ENCODE measurements around the gene PALLD.

Gene PALLD

DNA sequence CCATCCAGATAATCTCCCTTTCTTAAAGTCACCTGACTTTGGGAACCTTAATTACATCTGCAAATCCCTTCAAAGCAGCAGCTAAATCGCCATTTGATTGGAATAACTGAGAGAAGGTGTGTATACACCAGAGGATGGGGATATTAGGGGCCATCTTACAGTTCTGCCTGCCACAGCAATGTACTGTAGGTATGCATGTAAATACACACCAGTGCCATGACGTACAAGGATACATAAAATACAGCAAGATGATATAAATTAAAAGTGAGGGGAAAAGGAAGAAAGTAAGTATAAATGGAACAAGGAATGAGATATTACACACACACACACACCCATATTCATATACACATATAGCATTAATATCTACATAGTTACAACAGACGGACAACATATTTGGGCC is 432.0 kb downstream of the PALLD start:
- H3K27me3 ChIP-seq (ENCODE audit: control insufficient read depth in 3 of 3, insufficient read depth in 3 of 3, low read depth in 1 of 3, low read length in 3 of 3), result no peaks in the 10 kb centered on the region
- H3K4me3 ChIP-seq (ENCODE audit: low read length in 2 of 2), result no peak overlapping the region
- no peak overlapping the region for H3K18ac ChIP-seq (ENCODE audit: low read length)
- peaks cover 3% of the 10 kb centered on the region for H3K79me1 ChIP-seq (ENCODE audit: low read depth, low read length)
- peaks cover 37 to 73% of the 10 kb centered on the region in 2 donors for H3K36me3 ChIP-seq (replicated peaks in 1 of 2; ENCODE audit: control insufficient read depth in 2 of 2, insufficient read depth in 2 of 2, low read length in 2 of 2)
- no peak overlapping the region for H3K27ac ChIP-seq (replicated peaks; ENCODE audit: low read length)
- H2BK12ac ChIP-seq (ENCODE audit: low read length), result no peak overlapping the region
- no peak overlapping the region for H3K4me2 ChIP-seq (ENCODE audit: insufficient read depth, low read length, poor library complexity, severe bottlenecking)
- no peak overlapping the region for H3K4ac ChIP-seq (ENCODE audit: low read length)
- H4K91ac ChIP-seq (ENCODE audit: low read depth, low read length, poor library complexity), result no peak overlapping the region
- no peak overlapping the region for H2AK5ac ChIP-seq (ENCODE audit: low read depth, low read length)
- H2BK5ac ChIP-seq (ENCODE audit: low read length), result no peak overlapping the region
- no peak overlapping the region for H3K14ac ChIP-seq (ENCODE audit: low read length)
- no peak overlapping the region for H4K8ac ChIP-seq (ENCODE audit: low read depth, low read length)
- no peak for DNase-seq (ENCODE audit: low spot score)
- no peak overlapping the region for H2BK120ac ChIP-seq (ENCODE audit: low read depth, low read length)
- no peak overlapping the region for H2BK15ac ChIP-seq (ENCODE audit: low read length)
- no peak overlapping the region for H2AFZ ChIP-seq (ENCODE audit: low read length)
- WGBS, 2 donors (ENCODE audit: extremely low coverage in 2 of 2, insufficient read length in 2 of 2, insufficient replicate concordance in 1 of 2), result no CpG with 5 or more reads among the region's 3 CpGs
- no peak overlapping the region for H3K9ac ChIP-seq (ENCODE audit: low read depth, low read length, poor library complexity)
- peaks cover 10 to 30% of the 10 kb centered on the region in 2 donors for H3K9me3 ChIP-seq (replicated peaks in 1 of 2; ENCODE audit: control insufficient read depth in 2 of 2, insufficient read depth in 1 of 2, low read depth in 1 of 2, low read length in 2 of 2)
- no peaks in the 10 kb centered on the region for H3K4me1 ChIP-seq (ENCODE audit: control insufficient read depth in 2 of 2, insufficient read depth in 1 of 2, low read depth in 1 of 2, low read length in 2 of 2)
- no peak overlapping the region for H3K23ac ChIP-seq (ENCODE audit: low read depth, low read length, poor library complexity)

DNA sequence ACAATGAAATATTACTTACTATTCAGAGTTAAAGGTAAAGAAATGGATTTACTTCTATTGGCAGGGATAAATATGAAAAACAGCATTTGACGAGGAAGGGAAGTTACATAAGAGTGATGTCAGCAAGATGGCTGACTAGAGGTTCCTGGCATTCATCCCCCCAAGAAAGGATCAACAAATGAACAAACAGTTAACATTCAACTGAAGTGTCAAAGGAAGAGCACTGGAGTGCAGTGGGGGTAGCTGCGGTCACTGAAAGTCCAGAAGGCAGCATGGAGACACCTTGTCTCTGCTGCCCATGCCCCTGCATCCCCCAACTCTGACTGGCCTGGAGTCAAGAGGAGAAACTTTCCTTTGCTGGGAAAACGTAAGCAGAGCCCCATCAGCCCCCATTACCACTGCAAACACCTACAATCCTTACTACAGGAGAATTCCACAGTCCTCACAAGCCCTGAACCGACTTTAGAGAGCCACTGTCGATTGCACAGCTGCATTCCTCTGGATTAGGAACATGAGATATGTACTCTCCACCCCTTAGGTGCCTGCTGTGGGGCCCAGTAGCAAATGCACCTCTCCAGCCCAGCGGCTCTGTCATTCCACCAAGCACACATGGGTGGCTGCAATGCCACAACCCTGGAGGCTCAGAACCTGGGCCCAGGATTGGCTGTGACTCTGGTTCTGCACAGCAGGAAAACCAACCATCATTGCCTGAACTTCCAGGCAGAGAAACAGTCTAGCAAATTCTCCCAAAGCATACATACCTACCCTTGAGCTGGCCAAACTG is 433.8 kb downstream of the PALLD start:
- H3K4me2 ChIP-seq (ENCODE audit: insufficient read depth, low read length, poor library complexity, severe bottlenecking), result no peak overlapping the region
- no peak overlapping the region for H2AFZ ChIP-seq (ENCODE audit: low read length)
- peak overlapping the region; percentile 40 for H3K14ac ChIP-seq (ENCODE audit: low read length)

DNA sequence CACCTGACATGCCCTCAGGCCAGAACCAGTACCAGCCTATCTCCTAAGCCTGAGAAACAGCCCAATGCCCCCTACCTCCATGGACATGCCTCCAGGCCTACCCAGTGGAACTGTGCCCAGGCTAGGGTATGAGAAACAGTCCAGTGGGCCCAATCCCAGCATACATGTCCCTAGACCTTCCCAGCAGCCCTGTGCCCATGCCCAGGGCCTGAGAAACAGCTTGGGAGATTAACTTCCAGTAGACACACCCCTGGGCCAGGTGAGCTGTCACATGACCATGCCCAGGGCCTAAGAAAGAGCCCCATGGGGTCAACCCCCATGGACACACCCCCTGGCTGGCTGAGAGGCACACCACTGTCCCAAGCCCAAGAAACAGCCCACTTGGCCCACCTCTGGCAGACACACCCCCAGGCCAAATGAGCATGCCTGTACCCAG is 434.4 kb downstream of the PALLD start:
- no peak overlapping the region for H2BK15ac ChIP-seq (ENCODE audit: low read length)

More for the DNA sequence above, 433.8 kb downstream of the PALLD start:
- H2AK5ac ChIP-seq (ENCODE audit: low read depth, low read length), result no peak overlapping the region
- no peaks in the 10 kb centered on the region for H3K4me1 ChIP-seq (ENCODE audit: control insufficient read depth in 2 of 2, insufficient read depth in 1 of 2, low read depth in 1 of 2, low read length in 2 of 2)
- H3K79me1 ChIP-seq (ENCODE audit: low read depth, low read length), result peaks cover 3% of the 10 kb centered on the region
- H3K9ac ChIP-seq (ENCODE audit: low read depth, low read length, poor library complexity), result no peak overlapping the region
- H4K91ac ChIP-seq (ENCODE audit: low read depth, low read length, poor library complexity), result no peak overlapping the region
- peaks cover 13 to 36% of the 10 kb centered on the region in 2 donors for H3K9me3 ChIP-seq (replicated peaks in 1 of 2; ENCODE audit: control insufficient read depth in 2 of 2, insufficient read depth in 1 of 2, low read depth in 1 of 2, low read length in 2 of 2)
- peak overlapping the region; percentile 7 for H3K27ac ChIP-seq (replicated peaks; ENCODE audit: low read length)
- DNase-seq (ENCODE audit: low spot score), result no peak
- H2BK12ac ChIP-seq (ENCODE audit: low read length), result no peak overlapping the region
- H3K23ac ChIP-seq (ENCODE audit: low read depth, low read length, poor library complexity), result no peak overlapping the region
- H3K36me3 ChIP-seq (replicated peaks in 1 of 2; ENCODE audit: control insufficient read depth in 2 of 2, insufficient read depth in 2 of 2, low read length in 2 of 2), result peaks cover 30 to 56% of the 10 kb centered on the region in 2 donors
- no peak overlapping the region for H2BK15ac ChIP-seq (ENCODE audit: low read length)
- peak overlapping the region; percentile 66 for H3K18ac ChIP-seq (ENCODE audit: low read length)
- no peak overlapping the region for H4K8ac ChIP-seq (ENCODE audit: low read depth, low read length)
- H2BK5ac ChIP-seq (ENCODE audit: low read length), result peak overlapping the region; percentile 44
- H3K4ac ChIP-seq (ENCODE audit: low read length), result no peak overlapping the region
- WGBS, 2 donors (ENCODE audit: extremely low coverage in 2 of 2, insufficient read length in 2 of 2, insufficient replicate concordance in 1 of 2), result no CpG with 5 or more reads among the region's 6 CpGs
- no peak overlapping the region for H2BK120ac ChIP-seq (ENCODE audit: low read depth, low read length)
- H3K27me3 ChIP-seq (ENCODE audit: control insufficient read depth in 3 of 3, insufficient read depth in 3 of 3, low read depth in 1 of 3, low read length in 3 of 3), result no peaks in the 10 kb centered on the region
- no peak overlapping the region for H3K4me3 ChIP-seq (ENCODE audit: low read length in 2 of 2)

DNA sequence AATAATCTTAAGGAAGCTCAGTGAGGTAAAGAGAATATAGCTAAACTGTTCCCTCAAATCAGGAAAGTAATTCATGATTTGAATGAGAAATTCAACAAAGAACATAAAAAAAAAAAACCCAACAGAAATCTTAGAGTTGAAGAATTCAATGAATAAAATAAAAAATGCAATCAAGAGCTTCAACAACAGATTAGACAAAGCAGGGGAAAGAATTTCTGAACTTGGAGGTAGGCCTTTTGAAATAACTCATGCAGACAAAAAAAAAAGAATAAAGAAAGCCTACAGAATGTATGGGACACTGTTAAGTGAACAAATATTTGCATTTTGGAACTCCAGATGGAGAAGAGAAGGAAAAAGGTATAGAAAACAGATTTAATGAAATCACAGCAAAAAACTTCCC is 435.3 kb downstream of the PALLD start:
- Histone ChIP-seq H3K4ac (ENCODE audit: low read length) (no peak overlapping the region), H2BK5ac (ENCODE audit: low read length) (no peak overlapping the region), H3K27me3 (ENCODE audit: control insufficient read depth in 3 of 3, insufficient read depth in 3 of 3, low read depth in 1 of 3, low read length in 3 of 3) (no peaks in the 10 kb centered on the region), H2BK15ac (ENCODE audit: low read length) (no peak overlapping the region), H3K79me1 (ENCODE audit: low read depth, low read length) (peaks cover 3% of the 10 kb centered on the region), H4K91ac (ENCODE audit: low read depth, low read length, poor library complexity) (no peak overlapping the region), H3K27ac (replicated peaks; ENCODE audit: low read length) (no peak overlapping the region), H3K36me3 (replicated peaks in 1 of 2; ENCODE audit: control insufficient read depth in 2 of 2, insufficient read depth in 2 of 2, low read length in 2 of 2) (peaks cover 24 to 40% of the 10 kb centered on the region in 2 donors), H3K4me2 (ENCODE audit: insufficient read depth, low read length, poor library complexity, severe bottlenecking) (no peak overlapping the region), H3K18ac (ENCODE audit: low read length) (no peak overlapping the region), H2BK120ac (ENCODE audit: low read depth, low read length) (no peak overlapping the region), H4K8ac (ENCODE audit: low read depth, low read length) (no peak overlapping the region), H2AFZ (ENCODE audit: low read length) (no peak overlapping the region), H2BK12ac (ENCODE audit: low read length) (no peak overlapping the region), H3K23ac (ENCODE audit: low read depth, low read length, poor library complexity) (no peak overlapping the region), H3K14ac (ENCODE audit: low read length) (no peak overlapping the region), H3K9me3 (replicated peaks in 1 of 2; ENCODE audit: control insufficient read depth in 2 of 2, insufficient read depth in 1 of 2, low read depth in 1 of 2, low read length in 2 of 2) (peaks cover 13 to 36% of the 10 kb centered on the region in 2 donors), H3K9ac (ENCODE audit: low read depth, low read length, poor library complexity) (no peak overlapping the region), H3K4me3 (ENCODE audit: low read length in 2 of 2) (no peak overlapping the region), H2AK5ac (ENCODE audit: low read depth, low read length) (no peak overlapping the region), H3K4me1 (ENCODE audit: control insufficient read depth in 2 of 2, insufficient read depth in 1 of 2, low read depth in 1 of 2, low read length in 2 of 2) (no peaks in the 10 kb centered on the region)
- no peak for DNase-seq (ENCODE audit: low spot score)

More for the DNA sequence above, 434.4 kb downstream of the PALLD start:
- H4K8ac ChIP-seq (ENCODE audit: low read depth, low read length), result no peak overlapping the region
- no peak for DNase-seq (ENCODE audit: low spot score)
- H2AK5ac ChIP-seq (ENCODE audit: low read depth, low read length), result no peak overlapping the region
- H3K79me1 ChIP-seq (ENCODE audit: low read depth, low read length), result peaks cover 3% of the 10 kb centered on the region
- H3K9ac ChIP-seq (ENCODE audit: low read depth, low read length, poor library complexity), result no peak overlapping the region
- H4K91ac ChIP-seq (ENCODE audit: low read depth, low read length, poor library complexity), result no peak overlapping the region
- no peak overlapping the region for H3K4ac ChIP-seq (ENCODE audit: low read length)
- peaks cover 27 to 49% of the 10 kb centered on the region in 2 donors for H3K36me3 ChIP-seq (replicated peaks in 1 of 2; ENCODE audit: control insufficient read depth in 2 of 2, insufficient read depth in 2 of 2, low read length in 2 of 2)
- peak overlapping the region; percentile 44 for H2BK5ac ChIP-seq (ENCODE audit: low read length)
- no peak overlapping the region for H2BK12ac ChIP-seq (ENCODE audit: low read length)
- H3K4me2 ChIP-seq (ENCODE audit: insufficient read depth, low read length, poor library complexity, severe bottlenecking), result no peak overlapping the region
- H3K14ac ChIP-seq (ENCODE audit: low read length), result no peak overlapping the region
- H2BK120ac ChIP-seq (ENCODE audit: low read depth, low read length), result no peak overlapping the region
- no peak overlapping the region for H3K27ac ChIP-seq (replicated peaks; ENCODE audit: low read length)
- peak overlapping the region in 1 of 2 donors; percentile 68 for H3K4me3 ChIP-seq (ENCODE audit: low read length in 2 of 2)
- H3K18ac ChIP-seq (ENCODE audit: low read length), result peak overlapping the region; percentile 66
- no peak overlapping the region for H3K23ac ChIP-seq (ENCODE audit: low read depth, low read length, poor library complexity)
- H2AFZ ChIP-seq (ENCODE audit: low read length), result no peak overlapping the region
- H3K4me1 ChIP-seq (ENCODE audit: control insufficient read depth in 2 of 2, insufficient read depth in 1 of 2, low read depth in 1 of 2, low read length in 2 of 2), result no peaks in the 10 kb centered on the region
- H3K9me3 ChIP-seq (replicated peaks in 1 of 2; ENCODE audit: control insufficient read depth in 2 of 2, insufficient read depth in 1 of 2, low read depth in 1 of 2, low read length in 2 of 2), result peaks cover 13 to 36% of the 10 kb centered on the region in 2 donors
- H3K27me3 ChIP-seq (ENCODE audit: control insufficient read depth in 3 of 3, insufficient read depth in 3 of 3, low read depth in 1 of 3, low read length in 3 of 3), result no peaks in the 10 kb centered on the region

Measured in neuronal stem cell (in vitro differentiated cells).